DMS79 treated with DMSO at 0.1 percent for 48 hours (cell line): ENCODE results near the gene ENGASE.
"Not testable (repeated sequence)": the region's sequence is repeated elsewhere in the genome, so short reads cannot be mapped to it uniquely, and the experiment has no call there.

Source experiments
- DNase-seq: peaks from one replicate; lab custom pipeline; 2025; lab: John Stamatoyannopoulos, UW

The ENGASE gene

GRCh38 chr17:79053251-79053925 lies 21.2 kb upstream of the ENGASE start:
- DNase-seq: no peak

GRCh38 chr17:79054200-79054960 lies 20.2 kb upstream of the ENGASE start:
- no peak for DNase-seq

- DNase-seq: no peak
Measured at GRCh38 chr17:79055197-79055596, 19.4 kb upstream of the ENGASE start.

GRCh38 chr17:79057737-79058385 lies 16.8 kb upstream of the ENGASE start:
- DNase-seq: no peak

GRCh38 chr17:79062691-79063090 lies 11.9 kb upstream of the ENGASE start:
- no peak for DNase-seq

- DNase-seq: no peak
Measured at GRCh38 chr17:79064026-79064425, 10.6 kb upstream of the ENGASE start.

- DNase-seq: no peak
Measured at GRCh38 chr17:79065105-79065670, 9.4 kb upstream of the ENGASE start.

- DNase-seq: no peak
Measured at GRCh38 chr17:79066963-79067362, 7.7 kb upstream of the ENGASE start.

GRCh38 chr17:79070266-79070880 lies 4.3 kb upstream of the ENGASE start:
- no peak for DNase-seq

GRCh38 chr17:79071161-79071740 lies 3.4 kb upstream of the ENGASE start:
- DNase-seq: no peak

- DNase-seq: no peak
Measured at GRCh38 chr17:79072544-79072943, 2.1 kb upstream of the ENGASE start.

GRCh38 chr17:79073016-79073705 lies 1.5 kb upstream of the ENGASE start:
- no peak for DNase-seq

GRCh38 chr17:79073706-79074088 lies 927 bp upstream of the ENGASE start:
- no peak for DNase-seq

- DNase-seq: not testable (repeated sequence)
Measured at GRCh38 chr17:79074121-79074648, 439 bp upstream of the ENGASE start.

GRCh38 chr17:79075446-79075750 lies 774 bp downstream of the ENGASE start:
- DNase-seq: no peak

- DNase-seq: no peak
Measured at GRCh38 chr17:79075861-79076406, 1.3 kb downstream of the ENGASE start.

GRCh38 chr17:79077587-79077986 lies 3.0 kb downstream of the ENGASE start:
- DNase-seq: no peak

GRCh38 chr17:79078476-79079190 lies 4.0 kb downstream of the ENGASE start:
- no peak for DNase-seq

- DNase-seq: no peak
Measured at GRCh38 chr17:79079421-79080200, 5.0 kb downstream of the ENGASE start.

- no peak for DNase-seq
Measured at GRCh38 chr17:79080349-79080748, 5.7 kb downstream of the ENGASE start.
